Esophagus muscularis mucosa (tissue), 4 donors: ENCODE results near the gene NANP. TPM values are rescaled to one million over a fixed set of nuclear protein-coding genes. Genes with fewer than 3 reads are reported as not detected.
"Not testable (repeated sequence)": the region's sequence is repeated elsewhere in the genome, so short reads cannot be mapped to it uniquely, and the experiment has no call there.

Experiments
- DNase-seq: peaks from one replicate; pipeline ENCODE4 v3.0.0-alpha.2; 2017; ENCODE audit errors: extremely low spot score
- H3K27ac ChIP-seq, 4 donors: fragments of 200-600 bp; sonication (generic); replicated peaks in 1 of 4; 1 replicate in 3 of 4; 2 replicates in 1 of 4; pipeline ENCODE4 v1.5.1; 2016 to 2019; ENCODE audit warnings: mild to moderate bottlenecking in 1 of 4
- H3K27me3 ChIP-seq, 4 donors: fragments of 200-600 bp; sonication (generic); one replicate each; pipeline versions ENCODE4 v1.5.1 to v1.6.0; 2016 to 2019
- H3K36me3 ChIP-seq, 4 donors: fragments of 200-600 bp; sonication (generic); one replicate each; pipeline ENCODE4 v1.5.1; 2016 to 2019
- H3K4me1 ChIP-seq, 4 donors: fragments of 200-600 bp; sonication (generic); one replicate each; pipeline ENCODE4 v1.5.1; 2016 to 2019
- H3K4me3 ChIP-seq, 4 donors: fragments of 200-600 bp; sonication (generic); 1 replicate in 2 of 4; 2 replicates in 2 of 4; pipeline ENCODE4 v1.5.1; 2016 to 2019; ENCODE audit warnings: mild to moderate bottlenecking in 4 of 4, moderate library complexity in 1 of 4
- H3K9me3 ChIP-seq, 4 donors: fragments of 200-600 bp; sonication (generic); 1 replicate in 3 of 4; 2 replicates in 1 of 4; pipeline ENCODE4 v1.5.1; 2016 to 2019
- EP300 ChIP-seq: sonication (generic); formaldehyde crosslinking; IDR thresholded peaks from one replicate; pipeline ENCODE4 v1.6.1; 2017; ENCODE audit warnings: antibody characterized with exemption
- POLR2A ChIP-seq: fragments of 450-650 bp; IDR thresholded peaks from one replicate; pipeline ENCODE4 v1.6.1; 2017; ENCODE audit warnings: antibody characterized with exemption, moderate library complexity, mild to moderate bottlenecking, low read depth
- POLR2AphosphoS5 ChIP-seq, 2 donors: sonication (generic); formaldehyde crosslinking; IDR thresholded peaks; one replicate each; pipeline ENCODE4 v1.6.1; 2017; ENCODE audit warnings: antibody characterized with exemption in 2 of 2
- WGBS: methylation state at CpG from one replicate; pipeline ENCODE4 v1.1.5; 2018; 5-methylcytosine and 5-hydroxymethylcytosine counted together
- intact Hi-C: fragments of 100-400 bp; cut with DNase I; formaldehyde crosslinking; loops from one replicate; pipeline ENCODE4 v1.15.1; 2023
- total RNA-seq, 4 donors: library from RNA; depleted of rRNA; stranded (reverse); fragments of >200 nt; gene quantifications; one replicate each; pipeline versions ENCODE4 v1.1.0 to v1.2.1, GENCODE V29; 2016
- TF ChIP-seq, protein P1 (sequence below), 3 experiments: fragments of 200-600 bp in 2 of 3; fragments of 450-650 bp in 1 of 3; sonication (generic) in 2 of 3; IDR thresholded peaks; one replicate each; pipeline ENCODE4 v1.5.1; 2017 to 2019; ENCODE audit warnings: antibody characterized with exemption in 3 of 3, mild to moderate bottlenecking in 2 of 3, moderate library complexity in 1 of 3

Gene NANP
- total RNA-seq, 4 donors from 2014 or later = 2.1 to 6.0 (median 4.4) TPM

DNA sequence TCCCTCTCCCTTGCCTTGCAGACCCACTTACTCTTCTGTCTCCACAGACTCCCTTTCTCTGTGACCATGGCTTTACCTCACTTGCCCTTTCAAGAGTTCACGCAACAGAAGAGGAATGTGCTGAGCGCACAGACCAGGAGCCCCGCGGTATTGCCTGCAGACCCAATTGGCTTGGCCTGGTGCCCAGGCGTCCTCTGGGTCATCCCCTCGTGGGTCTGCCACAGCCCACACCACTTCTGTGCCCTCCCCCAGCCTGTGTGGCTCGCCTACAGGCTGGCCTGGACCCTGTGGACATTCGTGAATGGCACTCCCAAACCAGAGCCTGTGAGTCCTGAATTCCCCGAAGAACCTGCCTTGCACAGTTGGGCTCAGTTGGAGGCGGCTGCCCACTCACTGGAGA, 23.2 kb downstream of the NANP start:
- intact Hi-C loops = no loop called here

DNA sequence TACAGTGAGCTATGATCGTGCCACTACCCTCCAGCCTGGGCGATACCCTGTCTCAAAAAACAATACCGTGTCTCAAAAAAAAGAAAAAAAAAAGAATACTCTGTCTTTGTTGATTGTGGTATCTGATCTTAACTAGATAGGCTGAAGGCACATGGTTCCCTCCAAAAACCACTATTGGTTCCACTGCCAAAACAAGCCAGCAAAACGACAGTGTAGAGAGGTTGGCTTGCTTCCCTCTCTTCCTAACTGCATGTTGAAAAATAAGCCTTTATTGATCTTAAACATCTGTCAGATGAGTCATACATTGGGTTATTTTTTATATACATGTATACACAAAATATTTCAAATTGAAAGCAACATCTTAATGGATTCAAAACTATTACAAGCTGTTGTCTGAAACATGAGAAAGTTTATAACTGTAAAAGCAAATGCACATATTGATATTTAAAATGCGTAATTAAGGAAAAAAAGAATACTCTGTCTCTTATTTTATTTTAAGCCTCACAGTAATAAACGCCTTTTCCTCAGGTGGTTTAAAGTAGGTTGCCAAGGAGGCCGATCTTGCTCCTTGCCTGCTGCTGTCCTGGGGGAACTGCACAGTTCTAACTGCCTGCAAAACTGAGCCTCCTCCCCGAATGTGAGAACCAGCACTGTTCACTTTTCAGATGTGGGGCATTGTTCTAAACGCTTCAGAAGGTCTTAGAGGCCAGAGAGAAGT, 31.5 kb downstream of the NANP start:
- TF ChIP-seq POLR2AphosphoS5 (IDR thresholded peaks at IDR 0.05) (no peak), POLR2A (no peak), EP300 (no peak)
- TF ChIP-seq, protein P1, sequence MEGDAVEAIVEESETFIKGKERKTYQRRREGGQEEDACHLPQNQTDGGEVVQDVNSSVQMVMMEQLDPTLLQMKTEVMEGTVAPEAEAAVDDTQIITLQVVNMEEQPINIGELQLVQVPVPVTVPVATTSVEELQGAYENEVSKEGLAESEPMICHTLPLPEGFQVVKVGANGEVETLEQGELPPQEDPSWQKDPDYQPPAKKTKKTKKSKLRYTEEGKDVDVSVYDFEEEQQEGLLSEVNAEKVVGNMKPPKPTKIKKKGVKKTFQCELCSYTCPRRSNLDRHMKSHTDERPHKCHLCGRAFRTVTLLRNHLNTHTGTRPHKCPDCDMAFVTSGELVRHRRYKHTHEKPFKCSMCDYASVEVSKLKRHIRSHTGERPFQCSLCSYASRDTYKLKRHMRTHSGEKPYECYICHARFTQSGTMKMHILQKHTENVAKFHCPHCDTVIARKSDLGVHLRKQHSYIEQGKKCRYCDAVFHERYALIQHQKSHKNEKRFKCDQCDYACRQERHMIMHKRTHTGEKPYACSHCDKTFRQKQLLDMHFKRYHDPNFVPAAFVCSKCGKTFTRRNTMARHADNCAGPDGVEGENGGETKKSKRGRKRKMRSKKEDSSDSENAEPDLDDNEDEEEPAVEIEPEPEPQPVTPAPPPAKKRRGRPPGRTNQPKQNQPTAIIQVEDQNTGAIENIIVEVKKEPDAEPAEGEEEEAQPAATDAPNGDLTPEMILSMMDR (IDR thresholded peaks at IDR 0.05) = no peak
- 60% methylated on average over 9 of the region's 9 CpGs for WGBS
- intact Hi-C loops = no loop called here

More for the DNA sequence above, 23.2 kb downstream of the NANP start:
- Histone ChIP-seq H3K27ac (no peak overlapping the region), H3K4me1 (no peaks in the 10 kb centered on the region), H3K36me3 (no peaks in the 10 kb centered on the region), H3K9me3 (no peaks in the 10 kb centered on the region), H3K4me3 (no peak overlapping the region), H3K27me3 (no peaks in the 10 kb centered on the region)
- 69% methylated on average over 9 of the region's 10 CpGs for WGBS
- no peak for DNase-seq
- TF ChIP-seq POLR2AphosphoS5 (IDR thresholded peaks at IDR 0.05) (no peak), POLR2A (no peak), EP300 (no peak)
- TF ChIP-seq, protein P1 (IDR thresholded peaks at IDR 0.05) = no peak

DNA sequence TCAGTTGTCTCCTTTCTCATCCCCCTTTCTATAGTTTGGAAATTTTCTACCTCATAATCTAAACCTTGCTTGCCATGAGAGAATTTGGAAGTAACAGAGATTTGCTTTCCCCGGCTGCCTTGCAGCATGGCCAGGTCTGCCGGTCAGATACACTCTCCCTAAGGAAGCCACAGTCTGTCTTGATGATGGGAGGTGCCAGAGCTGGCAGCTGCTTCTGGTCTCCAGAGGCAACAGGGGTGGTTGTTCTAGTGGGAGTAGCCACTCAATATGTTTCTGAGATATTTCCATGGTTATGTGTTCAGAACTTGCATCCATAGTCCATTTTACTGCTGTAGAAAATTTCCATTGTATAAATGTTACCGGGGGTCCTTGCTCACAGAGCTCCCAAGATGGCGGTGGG, 33.0 kb downstream of the NANP start:
- H3K36me3 ChIP-seq, H3K4me3 ChIP-seq, H3K27me3 ChIP-seq, DNase-seq, H3K27ac ChIP-seq, H3K4me1 ChIP-seq, intact Hi-C loops, H3K9me3 ChIP-seq: not testable (repeated sequence)
- 82% methylated on average over 4 of the region's 4 CpGs for WGBS

More for the DNA sequence above, 31.5 kb downstream of the NANP start:
- H3K27ac ChIP-seq = no peak overlapping the region
- no peaks in the 10 kb centered on the region for H3K27me3 ChIP-seq
- H3K4me1 ChIP-seq = no peaks in the 10 kb centered on the region
- no peak overlapping the region for H3K4me3 ChIP-seq
- H3K9me3 ChIP-seq = no peaks in the 10 kb centered on the region
- H3K36me3 ChIP-seq = no peaks in the 10 kb centered on the region
- no peak for DNase-seq

DNA sequence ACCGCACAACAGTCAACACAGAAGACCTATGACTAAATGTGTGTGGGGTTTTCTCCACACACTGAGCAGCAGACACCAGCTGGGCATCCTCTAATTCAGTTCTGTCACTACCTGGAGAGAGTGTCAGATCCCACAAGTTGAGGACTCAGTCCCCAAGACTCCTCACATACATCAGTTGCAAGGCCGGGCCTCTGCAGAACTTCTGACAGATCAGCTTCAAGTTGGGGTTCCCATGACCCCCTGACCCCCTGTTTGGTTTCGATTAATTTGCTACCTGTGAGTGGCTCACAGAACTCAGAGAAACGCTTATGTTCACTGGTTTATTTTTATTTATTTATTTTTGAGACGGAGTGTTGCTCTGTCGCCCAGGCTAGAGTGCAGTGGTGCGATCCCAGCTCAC, 35.3 kb downstream of the NANP start:
- Histone ChIP-seq H3K27me3 (no peaks in the 10 kb centered on the region), H3K9me3 (no peaks in the 10 kb centered on the region), H3K4me3 (no peak overlapping the region), H3K36me3 (no peaks in the 10 kb centered on the region), H3K27ac (no peak overlapping the region), H3K4me1 (peaks cover 11 to 20% (median 17%) of the 10 kb centered on the region in 4 donors)
- no peak for DNase-seq
- TF ChIP-seq POLR2AphosphoS5 (IDR thresholded peaks at IDR 0.05) = no peak
- TF ChIP-seq EP300 = no peak
- TF ChIP-seq POLR2A = no peak
- TF ChIP-seq, protein P1 (IDR thresholded peaks at IDR 0.05) = no peak
- WGBS = 92% methylated on average over 7 of the region's 7 CpGs
- intact Hi-C loops = loop anchor here (5.0 kb wide), 1 partner anchor 34 kb away; the partner anchor contains the start of gene NANP

DNA sequence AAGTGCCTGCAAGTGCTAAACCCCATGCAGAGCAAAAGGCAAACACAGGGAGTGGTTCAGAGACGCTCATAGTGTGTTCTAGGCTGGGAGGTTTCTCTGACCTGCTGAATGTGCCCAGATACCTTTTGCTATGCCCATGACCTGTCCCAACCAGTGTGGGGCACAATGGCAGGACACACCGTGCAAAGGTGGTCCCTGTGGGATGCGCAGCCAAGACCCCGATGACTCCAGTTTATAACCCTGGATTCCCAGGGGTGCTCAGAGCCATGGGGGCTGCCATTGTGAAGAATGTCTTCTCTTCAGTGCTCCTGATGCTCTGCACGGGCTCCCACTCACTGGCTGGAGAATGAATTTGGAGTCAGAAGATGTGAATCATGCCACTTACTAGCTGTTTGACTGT, 36.3 kb downstream of the NANP start:
- Histone ChIP-seq H3K27ac (no peak overlapping the region), H3K36me3 (no peaks in the 10 kb centered on the region), H3K9me3 (no peaks in the 10 kb centered on the region), H3K27me3 (no peaks in the 10 kb centered on the region), H3K4me1 (peaks cover 11 to 20% (median 17%) of the 10 kb centered on the region in 4 donors), H3K4me3 (no peak overlapping the region)
- intact Hi-C loops = loop anchor here (5.0 kb wide), 1 partner anchor 35 kb away; the partner anchor contains the start of gene NANP
- 89% methylated on average over 4 of the region's 5 CpGs for WGBS
- no peak for DNase-seq
- TF ChIP-seq POLR2AphosphoS5 (IDR thresholded peaks at IDR 0.05) (no peak), POLR2A (no peak), EP300 (no peak)
- TF ChIP-seq, protein P1 (IDR thresholded peaks at IDR 0.05) = no peak
